HCT116 (cell line): ENCODE data around the gene LYPD8. TPM values are rescaled to one million over a fixed set of nuclear protein-coding genes. Genes with fewer than 3 reads are reported as not detected.

Experiments used
- ATAC-seq: fragments of 200-7000 bp; cut with Tn5 transposase; 2 replicates; pipeline ENCODE4 v1.9.1; 2020; ENCODE audit warnings: mild to moderate bottlenecking, moderate library complexity
- BruUV-seq: library from RNA; stranded (reverse); fragments of 400-500 nt; replicated peaks from 2 replicates; lab custom pipeline; 2021; lab: Mats Ljungman, UMichigan
- CTCF ChIA-PET: fragments of 300-600 bp; sonication (Branson Sonifier 250); formaldehyde crosslinking; loops from one replicate; lab custom pipeline; 2021; ENCODE audit warnings: antibody characterized with exemption; lab: Charles Lee
- POLR2A ChIA-PET: fragments of 300-600, 350-600 bp; sonication (Branson Sonifier 250); formaldehyde crosslinking; loops from one replicate; lab custom pipeline; 2021; ENCODE audit warnings: antibody characterized with exemption; lab: Charles Lee
- RAD21 ChIA-PET, 2 experiments: fragments of 300-600 bp; sonication (Branson Sonifier 250); formaldehyde crosslinking; loops; one replicate each; lab custom pipeline; 2023; ENCODE audit warnings: low total read pairs in 2 of 2; ENCODE audit not compliant: uncharacterized antibody in 2 of 2, unreplicated experiment in 2 of 2, low non-redundant PET in 1 of 2; lab: Charles Lee
- DNase-seq: peaks from one replicate; pipeline ENCODE4 v3.0.0-alpha.2; 2010; ENCODE audit warnings: low read depth, low spot score
- H2AFZ ChIP-seq: fragments of 200-600 bp; shearing (Covaris generic), sonication (generic); 2 replicates; pipeline ENCODE4 v1.6.1; 2017; ENCODE audit warnings: low read depth, mixed run types, mixed read lengths, antibody characterized with exemption, low read length; ENCODE audit not compliant: poor library complexity, severe bottlenecking
- H3K27ac ChIP-seq: 2 replicates; pipeline ENCODE4 v1.5.1; 2012; ENCODE audit warnings: low read depth, low read length
- H3K27me3 ChIP-seq: fragments of 200-600 bp; sonication (generic); 2 replicates; pipeline ENCODE4 v1.6.1; 2016; ENCODE audit warnings: mixed run types, low read length, mixed read lengths; ENCODE audit not compliant: insufficient read depth
- H3K36me3 ChIP-seq, 2 experiments: fragments of 200-500 bp in 1 of 2; fragments of 200-600 bp in 1 of 2; sonication (Bioruptor generic) in 1 of 2; sonication (generic) in 1 of 2; 2 replicates each; pipeline versions ENCODE4 v1.5.1 to v1.6.1; 2014 to 2016; ENCODE audit warnings: low read length in 2 of 2, inconsistent platforms in 1 of 2, mixed read lengths in 1 of 2, mixed run types in 1 of 2; ENCODE audit not compliant: insufficient read depth in 2 of 2, control insufficient read depth in 1 of 2
- H3K4me1 ChIP-seq, 2 experiments: fragments of 200-600 bp in 1 of 2; sonication (generic) in 1 of 2; 2 replicates each; pipeline versions ENCODE4 v1.5.1 to v1.6.1; 2012 to 2017; ENCODE audit warnings: low read length in 2 of 2, inconsistent platforms in 1 of 2, mild to moderate bottlenecking in 1 of 2, mixed read lengths in 1 of 2, mixed run types in 1 of 2, moderate library complexity in 1 of 2; ENCODE audit not compliant: insufficient read depth in 2 of 2, control insufficient read depth in 1 of 2
- H3K4me2 ChIP-seq: fragments of 200-600 bp; sonication (generic); 2 replicates; pipeline ENCODE4 v1.6.1; 2017; ENCODE audit warnings: mixed run types, low read length, mixed read lengths
- H3K4me3 ChIP-seq, 2 experiments: fragments of 200-600 bp in 1 of 2; sonication (generic) in 1 of 2; replicated peaks in 1 of 2; 2 replicates each; pipeline ENCODE4 v1.5.1; 2011 to 2016; ENCODE audit warnings: low read length in 2 of 2, control low read depth in 1 of 2, low read depth in 1 of 2, mild to moderate bottlenecking in 1 of 2, mixed read lengths in 1 of 2, mixed run types in 1 of 2
- H3K79me2 ChIP-seq: fragments of 200-600 bp; sonication (generic); 2 replicates; pipeline ENCODE4 v1.6.1; 2017; ENCODE audit warnings: mild to moderate bottlenecking, mixed run types, low read length, moderate library complexity, mixed read lengths; ENCODE audit not compliant: insufficient read depth
- H3K9ac ChIP-seq: fragments of 200-600 bp; sonication (generic); 2 replicates; pipeline ENCODE4 v1.6.1; 2016; ENCODE audit warnings: low read length, mixed read lengths
- H3K9me2 ChIP-seq: fragments of 200-600 bp; sonication (generic), shearing (Covaris generic); 2 replicates; pipeline ENCODE4 v1.6.1; 2017; ENCODE audit warnings: mixed run types, mild to moderate bottlenecking, moderate library complexity; ENCODE audit not compliant: insufficient read depth
- H3K9me3 ChIP-seq, 2 experiments: fragments of 200-500 bp in 1 of 2; fragments of 200-600 bp in 1 of 2; sonication (Bioruptor generic) in 1 of 2; sonication (generic) in 1 of 2; 2 replicates each; pipeline ENCODE4 v1.6.1; 2014 to 2017; ENCODE audit warnings: low read length in 2 of 2, mixed read lengths in 2 of 2, inconsistent platforms in 1 of 2, low read depth in 1 of 2, mild to moderate bottlenecking in 1 of 2, mixed run types in 1 of 2, moderate library complexity in 1 of 2; ENCODE audit not compliant: control insufficient read depth in 1 of 2, insufficient read depth in 1 of 2
- H4K20me1 ChIP-seq: fragments of 200-600 bp; sonication (generic), shearing (Covaris generic); 2 replicates; pipeline ENCODE4 v1.6.1; 2017; ENCODE audit warnings: mixed run types, mild to moderate bottlenecking, moderate library complexity; ENCODE audit not compliant: insufficient read depth
- EGR1 ChIP-seq: IDR thresholded peaks from 2 replicates; pipeline ENCODE4 v1.6.1; 2012; ENCODE audit warnings: low read depth
- ELF1 ChIP-seq: IDR thresholded peaks from 2 replicates; pipeline ENCODE4 v1.6.1; 2012; ENCODE audit warnings: low read depth, borderline replicate concordance
- EZH2 ChIP-seq: fragments of 200-600 bp; sonication (generic); IDR thresholded peaks from 2 replicates; pipeline ENCODE4 v1.6.1; 2017; ENCODE audit warnings: antibody characterized with exemption, mixed run types
- FOSL1 ChIP-seq: IDR thresholded peaks from 2 replicates; pipeline ENCODE4 v1.6.1; 2012; ENCODE audit warnings: low read depth
- MAX ChIP-seq: IDR thresholded peaks from 2 replicates; pipeline ENCODE4 v1.6.1; 2012
- POLR2AphosphoS5 ChIP-seq: IDR thresholded peaks from 2 replicates; pipeline ENCODE4 v1.6.1; 2011; ENCODE audit warnings: mild to moderate bottlenecking, low read depth, low read length, moderate library complexity
- REST ChIP-seq: IDR thresholded peaks from 2 replicates; pipeline ENCODE4 v1.6.1; 2012; ENCODE audit warnings: low read depth
- SRF ChIP-seq: IDR thresholded peaks from 2 replicates; pipeline ENCODE4 v1.6.1; 2012; ENCODE audit warnings: low read depth
- ZBTB33 ChIP-seq: IDR thresholded peaks from 2 replicates; pipeline ENCODE4 v1.6.1; 2011; ENCODE audit warnings: mild to moderate bottlenecking, low read length, moderate library complexity; ENCODE audit not compliant: insufficient replicate concordance; ENCODE audit errors: extremely low read depth
- ZFX ChIP-seq: fragments of 450-650 bp; IDR thresholded peaks from 2 replicates; pipeline ENCODE4 v1.6.1; 2017
- intact Hi-C: fragments of 100-400 bp; cut with micrococcal nuclease; formaldehyde crosslinking; loops from 2 replicates; pipeline ENCODE4 v1.10.0; 2022
- total RNA-seq: library from RNA; stranded (reverse); gene quantifications from one replicate; pipeline ENCODE4 v1.2.1, GENCODE V29; 2021; ENCODE audit not compliant: unreplicated experiment

The LYPD8 gene
- total RNA-seq, 1 experiment from 2014 or later, result not detected

GRCh38 chr1:248748211-248748610 is 7.3 kb downstream of the LYPD8 start:
- no peak overlapping the region for H2AFZ ChIP-seq
- CTCF ChIA-PET, result no interaction called here
- no peaks in the 10 kb centered on the region for H3K36me3 ChIP-seq
- H3K4me3 ChIP-seq, result no peak overlapping the region
- H3K9ac ChIP-seq, result no peak overlapping the region
- H3K4me1 ChIP-seq, result no peaks in the 10 kb centered on the region
- no peaks in the 10 kb centered on the region for H3K79me2 ChIP-seq
- BruUV-seq, result no TSS peak
- H3K4me2 ChIP-seq, result no peak overlapping the region
- H3K9me3 ChIP-seq, result peaks cover 0 to 2% of the 10 kb centered on the region in 2 experiments; a peak in 1 of 4 replicates
- TF ChIP-seq ZFX, result no peak
- TF ChIP-seq ELF1, result no peak
- no peak for TF ChIP-seq FOSL1
- no peak for TF ChIP-seq REST
- TF ChIP-seq POLR2AphosphoS5, result no peak
- no peak for TF ChIP-seq EZH2
- no peak for TF ChIP-seq EGR1
- no peak for TF ChIP-seq MAX
- no peak for TF ChIP-seq ZBTB33
- no peak for TF ChIP-seq SRF
- TF ChIP-seq, all 23 proteins: peak for 0
- DNase-seq (no peak), ATAC-seq (no peak)
- H3K27me3 ChIP-seq, result no peaks in the 10 kb centered on the region
- no peaks in the 10 kb centered on the region for H3K9me2 ChIP-seq
- ChIA-PET RAD21 (no interaction called here), POLR2A (no interaction called here)
- intact Hi-C loops, result no loop called here
- no peaks in the 10 kb centered on the region for H4K20me1 ChIP-seq
- no peak overlapping the region for H3K27ac ChIP-seq
